ENCODE results near the gene DUSP8. TPM values are rescaled to one million over a fixed set of nuclear protein-coding genes. Genes with fewer than 3 reads are reported as not detected.

The DUSP8 gene
- total and polyA plus RNA-seq, 7 donors: 0.66 to 12.7 (median 4.4) TPM

- Histone ChIP-seq H3K36me3 (no peaks in the 10 kb centered on the region), H3K27me3 (no peaks in the 10 kb centered on the region), H3K4me1 (peaks cover 0 to 89% (median 73%) of the 10 kb centered on the region in 4 donors), H3K27ac (peak overlapping the region; percentile 80 to 99 (median 83)), H3K9me3 (no peaks in the 10 kb centered on the region), H3K4me3 (peak overlapping the region in 1 of 4 donors; percentile 75)
- intact Hi-C loops (cut with DNase I): loop anchor here (5.0 kb wide), 1 partner anchor 113 kb away; no protein-coding TSS in a partner anchor
- 78 to 84% methylated on average over 11 of the region's 11 CpGs for WGBS, 2 donors
- peak; percentile 69 for DNase-seq
- TF ChIP-seq POLR2A (IDR thresholded peaks at IDR 0.05): no peak
- no peak for TF ChIP-seq CTCF (IDR thresholded peaks at IDR 0.05)
- no peak for TF ChIP-seq POLR2AphosphoS5 (IDR thresholded peaks at IDR 0.05)
- TF ChIP-seq EP300 (IDR thresholded peaks at IDR 0.05): no peak
These were observed 2.0 kb downstream of the DUSP8 start for GRCh38 chr11:1570001-1570453.

DNA sequence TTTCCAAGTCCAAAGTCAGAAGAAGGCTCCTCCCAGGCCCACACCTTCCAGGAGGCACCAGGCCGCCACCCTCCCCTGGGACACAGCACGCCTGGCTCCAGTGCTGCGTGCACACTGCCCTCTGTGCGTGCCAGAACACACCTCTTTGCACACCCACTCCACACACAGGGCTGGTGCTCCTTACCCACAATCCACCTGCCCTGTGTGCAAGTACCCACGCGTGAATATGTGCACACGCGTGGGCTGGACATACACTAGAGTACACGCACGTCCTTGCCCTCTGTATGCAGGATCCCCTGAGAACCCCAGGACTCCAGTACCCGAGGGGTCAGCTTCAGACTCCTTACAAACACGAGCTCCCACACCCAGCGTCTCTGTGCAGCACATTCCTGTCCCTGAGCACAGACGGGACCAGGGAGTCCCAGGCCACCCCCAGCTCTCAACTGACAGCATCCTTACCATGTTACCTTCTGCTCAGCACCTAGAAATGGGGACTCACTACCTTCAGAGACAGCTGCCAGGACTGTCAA lies 2.8 kb downstream of the DUSP8 start:
- TF ChIP-seq EP300 (IDR thresholded peaks at IDR 0.05): no peak
- TF ChIP-seq POLR2AphosphoS5 (IDR thresholded peaks at IDR 0.05): no peak
- no peak overlapping the region for H3K4me3 ChIP-seq
- intact Hi-C loops (cut with DNase I): no loop called here
- WGBS, 2 donors: 26 to 70% methylated on average over 14 of the region's 14 CpGs
- H3K27ac ChIP-seq: peak overlapping the region; percentile 6 to 99 (median 83)
- no peak for DNase-seq
- no peaks in the 10 kb centered on the region for H3K9me3 ChIP-seq
- peaks cover 0 to 90% (median 76%) of the 10 kb centered on the region in 4 donors for H3K4me1 ChIP-seq
- no peaks in the 10 kb centered on the region for H3K36me3 ChIP-seq
- no peaks in the 10 kb centered on the region for H3K27me3 ChIP-seq

- peaks cover 0 to 89% (median 74%) of the 10 kb centered on the region in 4 donors for H3K4me1 ChIP-seq
- peaks cover 0 to 3% (median under 1%) of the 10 kb centered on the region in 4 donors for H3K36me3 ChIP-seq
- no peaks in the 10 kb centered on the region for H3K9me3 ChIP-seq
- H3K27ac ChIP-seq: peak overlapping the region in 3 of 4 donors; percentile 18 to 99 (median 86)
- no peak for TF ChIP-seq EP300 (IDR thresholded peaks at IDR 0.05)
- no peak for TF ChIP-seq CTCF (IDR thresholded peaks at IDR 0.05)
- TF ChIP-seq POLR2AphosphoS5 (IDR thresholded peaks at IDR 0.05): no peak
- TF ChIP-seq POLR2A (IDR thresholded peaks at IDR 0.05): no peak
- intact Hi-C loops (cut with DNase I): no loop called here
- no peak overlapping the region for H3K4me3 ChIP-seq
- DNase-seq: peak; percentile 70
- WGBS, 2 donors: 55 to 66% methylated on average over 13 of the region's 13 CpGs
- H3K27me3 ChIP-seq: no peaks in the 10 kb centered on the region
These were observed 3.6 kb downstream of the DUSP8 start for GRCh38 chr11:1568441-1568911.

DNA sequence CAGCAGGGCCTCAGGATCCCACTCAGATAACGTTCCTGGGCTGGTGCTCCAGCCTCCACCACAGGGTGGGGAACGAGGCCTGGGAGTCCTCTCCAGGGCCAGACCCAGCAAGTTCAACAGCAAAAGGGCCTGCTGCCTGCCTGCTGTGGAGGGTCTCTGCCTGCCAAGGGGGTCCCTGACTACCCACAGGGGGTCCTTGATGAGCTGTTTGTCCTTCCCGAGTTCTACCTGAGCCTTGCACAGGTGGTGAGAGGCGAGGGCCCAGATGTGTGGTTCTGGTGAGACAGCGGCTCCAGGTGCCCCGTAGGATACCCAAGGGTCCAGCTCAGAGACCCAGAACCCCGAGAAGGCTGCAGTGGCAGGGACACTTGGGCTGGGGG lies 4.4 kb downstream of the DUSP8 start:
- Histone ChIP-seq H3K27me3 (no peaks in the 10 kb centered on the region), H3K9me3 (no peaks in the 10 kb centered on the region), H3K4me3 (no peak overlapping the region), H3K4me1 (peaks cover 0 to 88% (median 67%) of the 10 kb centered on the region in 4 donors), H3K27ac (peak overlapping the region in 3 of 4 donors; percentile 33 to 99 (median 86)), H3K36me3 (peaks cover 0 to 11% (median 5%) of the 10 kb centered on the region in 4 donors)
- intact Hi-C loops (cut with DNase I): no loop called here
- TF ChIP-seq POLR2AphosphoS5 (IDR thresholded peaks at IDR 0.05) (no peak), POLR2A (IDR thresholded peaks at IDR 0.05) (no peak), CTCF (IDR thresholded peaks at IDR 0.05) (no peak), EP300 (IDR thresholded peaks at IDR 0.05) (no peak)
- no peak for DNase-seq
- 74 to 76% methylated on average over 7 of the region's 7 CpGs for WGBS, 2 donors

DNA sequence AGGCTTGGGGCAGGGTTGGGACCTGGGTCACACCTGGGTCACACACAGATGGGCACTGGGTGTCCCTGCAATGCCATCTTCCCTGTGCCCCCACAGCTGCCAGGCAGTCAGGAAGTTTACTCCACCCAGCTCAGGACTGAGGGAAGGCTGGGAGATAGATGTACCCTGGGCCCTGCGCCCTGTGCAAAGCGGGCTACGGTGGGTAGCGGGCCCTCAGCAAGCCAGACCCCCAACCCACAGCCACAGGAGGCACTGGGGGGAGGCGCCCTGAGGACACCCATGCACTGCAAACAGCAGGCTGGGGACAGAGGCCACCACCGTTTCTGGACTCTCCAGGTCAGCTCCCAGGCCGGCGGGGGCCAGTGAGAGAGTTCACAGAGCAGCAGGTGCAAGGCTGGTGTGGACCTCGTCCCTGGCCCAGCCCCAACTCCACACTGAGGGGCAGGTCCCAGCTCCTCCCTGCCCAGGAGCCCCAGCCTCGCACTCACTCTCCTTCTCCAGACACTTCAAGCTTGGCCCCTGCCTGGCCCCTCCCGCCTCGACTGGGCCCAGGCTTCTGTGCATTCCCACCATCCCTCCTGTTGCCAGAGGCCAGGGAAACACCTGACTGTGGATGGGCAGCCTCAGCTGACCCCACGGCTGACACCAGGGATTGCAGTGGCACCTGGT lies 4.9 kb downstream of the DUSP8 start:
- Histone ChIP-seq H3K36me3 (peaks cover 0 to 13% (median 5%) of the 10 kb centered on the region in 4 donors), H3K4me1 (peaks cover 0 to 85% (median 62%) of the 10 kb centered on the region in 4 donors), H3K27me3 (no peaks in the 10 kb centered on the region), H3K9me3 (no peaks in the 10 kb centered on the region), H3K4me3 (no peak overlapping the region), H3K27ac (peak overlapping the region in 3 of 4 donors; percentile 33 to 99 (median 86))
- intact Hi-C loops (cut with DNase I): no loop called here
- DNase-seq: peak; percentile 71
- TF ChIP-seq CTCF (IDR thresholded peaks at IDR 0.05) (no peak), POLR2A (IDR thresholded peaks at IDR 0.05) (no peak), EP300 (IDR thresholded peaks at IDR 0.05) (no peak), POLR2AphosphoS5 (IDR thresholded peaks at IDR 0.05) (no peak)
- WGBS, 2 donors: 48 to 69% methylated on average over 13 of the region's 13 CpGs

Measured in sigmoid colon (tissue), 7 donors.